Stomach smooth muscle (tissue), 2 donors: Measurements from ENCODE around the gene PPP2R2B.

Source experiments
- H3K27ac ChIP-seq: one replicate; pipeline ENCODE4 v1.7.0; 2013; ENCODE audit warnings: mild to moderate bottlenecking, low read length, inconsistent platforms
- H3K27me3 ChIP-seq, 2 donors: one replicate each; pipeline ENCODE4 v1.7.0; 2013; ENCODE audit warnings: low read length in 2 of 2; ENCODE audit not compliant: insufficient read depth in 2 of 2, control insufficient read depth in 1 of 2
- H3K36me3 ChIP-seq, 2 donors: one replicate each; pipeline ENCODE4 v1.7.0; 2013; ENCODE audit warnings: low read length in 2 of 2; ENCODE audit not compliant: control insufficient read depth in 2 of 2, insufficient read depth in 2 of 2
- H3K4me1 ChIP-seq: one replicate; pipeline ENCODE4 v1.7.0; 2013; ENCODE audit warnings: low read length; ENCODE audit not compliant: control insufficient read depth, insufficient read depth
- H3K4me3 ChIP-seq, 2 donors: one replicate each; pipeline ENCODE4 v1.7.0; 2013; ENCODE audit warnings: low read length in 2 of 2
- H3K9ac ChIP-seq, 2 donors: one replicate each; pipeline ENCODE4 v1.7.0; 2013; ENCODE audit warnings: low read length in 2 of 2, mild to moderate bottlenecking in 1 of 2
- H3K9me3 ChIP-seq, 2 donors: one replicate each; pipeline ENCODE4 v1.7.0; 2013; ENCODE audit warnings: low read length in 2 of 2; ENCODE audit not compliant: control insufficient read depth in 2 of 2
- donor health status: healthy.
- donor health status: Pancreatic carcinoma.

Gene PPP2R2B

GRCh38 chr5:146656703-146657102 lies 221.9 kb downstream of the PPP2R2B start:
- H3K9me3 ChIP-seq = no peaks in the 10 kb centered on the region

GRCh38 chr5:146653560-146653959 lies 225.0 kb downstream of the PPP2R2B start:
- Histone ChIP-seq H3K9me3 (no peaks in the 10 kb centered on the region), H3K9ac (no peak overlapping the region), H3K36me3 (no peaks in the 10 kb centered on the region), H3K4me3 (no peak overlapping the region), H3K4me1 (no peaks in the 10 kb centered on the region), H3K27me3 (no peaks in the 10 kb centered on the region), H3K27ac (no peak overlapping the region)

More at GRCh38 chr5:146656703-146657102, 221.9 kb downstream of the PPP2R2B start:
- no peak overlapping the region for H3K27ac ChIP-seq
- H3K4me1 ChIP-seq = no peaks in the 10 kb centered on the region
- no peaks in the 10 kb centered on the region for H3K36me3 ChIP-seq
- H3K4me3 ChIP-seq = no peak overlapping the region
- H3K27me3 ChIP-seq = no peaks in the 10 kb centered on the region
- H3K9ac ChIP-seq = no peak overlapping the region

- Histone ChIP-seq H3K36me3 (no peaks in the 10 kb centered on the region), H3K9ac (no peak overlapping the region), H3K4me1 (no peaks in the 10 kb centered on the region), H3K27me3 (no peaks in the 10 kb centered on the region), H3K4me3 (no peak overlapping the region), H3K9me3 (no peaks in the 10 kb centered on the region), H3K27ac (no peak overlapping the region)
Measured at GRCh38 chr5:146652547-146652946, 226.0 kb downstream of the PPP2R2B start.

GRCh38 chr5:146647656-146648199 lies 230.8 kb downstream of the PPP2R2B start:
- Histone ChIP-seq H3K27ac (no peak overlapping the region), H3K9me3 (no peaks in the 10 kb centered on the region), H3K4me1 (no peaks in the 10 kb centered on the region), H3K4me3 (no peak overlapping the region), H3K9ac (no peak overlapping the region), H3K27me3 (no peaks in the 10 kb centered on the region), H3K36me3 (no peaks in the 10 kb centered on the region)

- H3K9me3 ChIP-seq = no peaks in the 10 kb centered on the region
- H3K9ac ChIP-seq = no peak overlapping the region
- H3K4me1 ChIP-seq = no peaks in the 10 kb centered on the region
- no peaks in the 10 kb centered on the region for H3K36me3 ChIP-seq
- no peak overlapping the region for H3K27ac ChIP-seq
- H3K4me3 ChIP-seq = no peak overlapping the region
- no peaks in the 10 kb centered on the region for H3K27me3 ChIP-seq
Measured at GRCh38 chr5:146646441-146646840, 232.1 kb downstream of the PPP2R2B start.

GRCh38 chr5:146645342-146645741 lies 233.2 kb downstream of the PPP2R2B start:
- H3K27me3 ChIP-seq = no peaks in the 10 kb centered on the region
- H3K4me3 ChIP-seq = no peak overlapping the region
- H3K9ac ChIP-seq = no peak overlapping the region
- H3K9me3 ChIP-seq = no peaks in the 10 kb centered on the region
- H3K27ac ChIP-seq = no peak overlapping the region
- no peaks in the 10 kb centered on the region for H3K4me1 ChIP-seq
- H3K36me3 ChIP-seq = no peaks in the 10 kb centered on the region

- no peak overlapping the region for H3K9ac ChIP-seq
- H3K4me3 ChIP-seq = no peak overlapping the region
- H3K4me1 ChIP-seq = no peaks in the 10 kb centered on the region
- H3K27ac ChIP-seq = no peak overlapping the region
- no peaks in the 10 kb centered on the region for H3K36me3 ChIP-seq
- H3K27me3 ChIP-seq = no peaks in the 10 kb centered on the region
- H3K9me3 ChIP-seq = no peaks in the 10 kb centered on the region
Measured at GRCh38 chr5:146644831-146645230, 233.7 kb downstream of the PPP2R2B start.

- Histone ChIP-seq H3K4me1 (no peaks in the 10 kb centered on the region), H3K4me3 (no peak overlapping the region), H3K36me3 (no peaks in the 10 kb centered on the region)
Measured at GRCh38 chr5:146643776-146644175, 234.8 kb downstream of the PPP2R2B start.

GRCh38 chr5:146642410-146642809 lies 236.1 kb downstream of the PPP2R2B start:
- H3K27me3 ChIP-seq = no peaks in the 10 kb centered on the region
- no peaks in the 10 kb centered on the region for H3K4me1 ChIP-seq
- H3K36me3 ChIP-seq = no peaks in the 10 kb centered on the region
- H3K9ac ChIP-seq = no peak overlapping the region
- no peak overlapping the region for H3K27ac ChIP-seq
- H3K9me3 ChIP-seq = no peaks in the 10 kb centered on the region
- H3K4me3 ChIP-seq = no peak overlapping the region

More at GRCh38 chr5:146643776-146644175, 234.8 kb downstream of the PPP2R2B start:
- H3K9me3 ChIP-seq = no peaks in the 10 kb centered on the region
- no peak overlapping the region for H3K9ac ChIP-seq
- H3K27ac ChIP-seq = no peak overlapping the region
- no peaks in the 10 kb centered on the region for H3K27me3 ChIP-seq

GRCh38 chr5:146641941-146642340 lies 236.6 kb downstream of the PPP2R2B start:
- no peaks in the 10 kb centered on the region for H3K4me1 ChIP-seq
- no peaks in the 10 kb centered on the region for H3K36me3 ChIP-seq
- H3K9ac ChIP-seq = no peak overlapping the region
- H3K27me3 ChIP-seq = no peaks in the 10 kb centered on the region
- H3K9me3 ChIP-seq = no peaks in the 10 kb centered on the region
- no peak overlapping the region for H3K27ac ChIP-seq
- H3K4me3 ChIP-seq = no peak overlapping the region

GRCh38 chr5:146640285-146640896 lies 238.2 kb downstream of the PPP2R2B start:
- Histone ChIP-seq H3K9me3 (no peaks in the 10 kb centered on the region), H3K27me3 (no peaks in the 10 kb centered on the region), H3K36me3 (no peaks in the 10 kb centered on the region), H3K4me1 (no peaks in the 10 kb centered on the region), H3K4me3 (no peak overlapping the region), H3K9ac (no peak overlapping the region), H3K27ac (no peak overlapping the region)
